NCI-H1694 (cell line): ENCODE measurements around the gene ZFP90.

Experiments
- DNase-seq: peaks from one replicate; lab custom pipeline; 2025; lab: John Stamatoyannopoulos, UW

The ZFP90 gene

GRCh38 chr16:68590201-68590994 is 51.3 kb downstream of the ZFP90 start:
- DNase-seq, result peak; percentile 6

- DNase-seq, result no peak
Observed at GRCh38 chr16:68592466-68593337, 53.6 kb downstream of the ZFP90 start.

GRCh38 chr16:68596266-68596665 is 57.2 kb downstream of the ZFP90 start:
- no peak for DNase-seq

- no peak for DNase-seq
Observed at GRCh38 chr16:68599586-68599985, 60.5 kb downstream of the ZFP90 start.

GRCh38 chr16:68605746-68606145 is 66.7 kb downstream of the ZFP90 start:
- no peak for DNase-seq

- DNase-seq, result no peak
Observed at GRCh38 chr16:68607443-68607842, 68.4 kb downstream of the ZFP90 start.

- no peak for DNase-seq
Observed at GRCh38 chr16:68608330-68608729, 69.2 kb downstream of the ZFP90 start.

GRCh38 chr16:68612996-68613395 is 73.9 kb downstream of the ZFP90 start:
- DNase-seq, result no peak

GRCh38 chr16:68617734-68618133 is 78.6 kb downstream of the ZFP90 start:
- DNase-seq, result no peak
